Hepatocyte (in vitro differentiated cells): ENCODE data around the gene GALNT18. TPM values are rescaled to one million over a fixed set of nuclear protein-coding genes. Genes with fewer than 3 reads are reported as not detected.

ENCODE experiments used
- DNase-seq: peaks from one replicate; pipeline ENCODE4 v3.0.0-alpha.2; 2016; ENCODE audit warnings: low spot score
- H2AFZ ChIP-seq: fragments of 200-600 bp; sonication (generic); 2 replicates; pipeline ENCODE4 v1.6.0; 2016; ENCODE audit warnings: antibody characterized with exemption, mild to moderate bottlenecking
- H3K27ac ChIP-seq: fragments of 200-600 bp; sonication (generic); 2 replicates; pipeline ENCODE4 v1.5.1; 2016; ENCODE audit warnings: mild to moderate bottlenecking
- H3K27me3 ChIP-seq: fragments of 200-600 bp; sonication (generic); 2 replicates; pipeline ENCODE4 v1.6.1; 2016
- H3K36me3 ChIP-seq: fragments of 200-600 bp; sonication (generic); replicated peaks from 2 replicates; pipeline ENCODE4 v1.5.1; 2016; ENCODE audit warnings: low read depth; ENCODE audit not compliant: insufficient read depth
- H3K4me1 ChIP-seq: fragments of 200-600 bp; sonication (generic); 2 replicates; pipeline ENCODE4 v1.5.1; 2016; ENCODE audit warnings: mild to moderate bottlenecking, moderate library complexity; ENCODE audit not compliant: insufficient read depth
- H3K4me2 ChIP-seq: fragments of 200-600 bp; sonication (generic); 2 replicates; pipeline ENCODE4 v1.6.0; 2016
- H3K4me3 ChIP-seq: fragments of 200-600 bp; sonication (generic); 2 replicates; pipeline ENCODE4 v1.5.1; 2016; ENCODE audit warnings: mild to moderate bottlenecking
- H3K79me2 ChIP-seq: fragments of 200-600 bp; sonication (generic); 2 replicates; pipeline ENCODE4 v1.6.0; 2017; ENCODE audit warnings: mild to moderate bottlenecking
- H3K9me2 ChIP-seq: fragments of 200-600 bp; sonication (generic); replicated peaks from 2 replicates; pipeline ENCODE4 v1.6.0; 2017; ENCODE audit warnings: mild to moderate bottlenecking; ENCODE audit not compliant: insufficient read depth
- H3K9me3 ChIP-seq: fragments of 200-600 bp; sonication (generic); 2 replicates; pipeline ENCODE4 v1.5.1; 2016; ENCODE audit warnings: low read depth, mild to moderate bottlenecking
- H4K20me1 ChIP-seq: fragments of 200-600 bp; sonication (generic); 2 replicates; pipeline ENCODE4 v1.6.0; 2016; ENCODE audit warnings: mild to moderate bottlenecking; ENCODE audit not compliant: insufficient read depth, poor library complexity, severe bottlenecking
- CTCF ChIP-seq: fragments of 200-600 bp; sonication (generic); IDR thresholded peaks from 2 replicates; pipeline ENCODE4 v1.5.1; 2016; ENCODE audit warnings: antibody characterized with exemption, mild to moderate bottlenecking; ENCODE audit not compliant: poor library complexity
- EZH2 ChIP-seq: fragments of 200-600 bp; sonication (generic); IDR thresholded peaks from 2 replicates; pipeline ENCODE4 v1.6.1; 2016; ENCODE audit warnings: antibody characterized with exemption, mild to moderate bottlenecking, borderline replicate concordance
- EZH2phosphoT487 ChIP-seq: fragments of 200-600 bp; sonication (generic); IDR thresholded peaks from one replicate; pipeline ENCODE4 v1.6.1; 2018; ENCODE audit warnings: antibody characterized with exemption, mild to moderate bottlenecking, low read depth, moderate library complexity; ENCODE audit not compliant: unreplicated experiment, severe bottlenecking
- WGBS: methylation state at CpG from one replicate; pipeline ENCODE4 v1.1.6; 2016; ENCODE audit warnings: low lambda C conversion rate; ENCODE audit errors: missing lambda C conversion rate; 5-methylcytosine and 5-hydroxymethylcytosine counted together
- polyA plus RNA-seq: library from polyadenylated mRNA; unstranded; fragments of >200 nt; fragmentation: Nextera tagmentation; extraction: Ambion mirVana; gene quantifications from 2 replicates; pipeline ENCODE4 v1.2.1, GENCODE V29; 2016
- total RNA-seq: library from RNA; depleted of rRNA; stranded (reverse); fragments of >200 nt; gene quantifications from 2 replicates; pipeline ENCODE4 v1.2.3, GENCODE V29; 2014

Gene GALNT18
- total and polyA plus RNA-seq, 2 experiments from 2014 or later: 11.6 to 22.4 TPM

DNA sequence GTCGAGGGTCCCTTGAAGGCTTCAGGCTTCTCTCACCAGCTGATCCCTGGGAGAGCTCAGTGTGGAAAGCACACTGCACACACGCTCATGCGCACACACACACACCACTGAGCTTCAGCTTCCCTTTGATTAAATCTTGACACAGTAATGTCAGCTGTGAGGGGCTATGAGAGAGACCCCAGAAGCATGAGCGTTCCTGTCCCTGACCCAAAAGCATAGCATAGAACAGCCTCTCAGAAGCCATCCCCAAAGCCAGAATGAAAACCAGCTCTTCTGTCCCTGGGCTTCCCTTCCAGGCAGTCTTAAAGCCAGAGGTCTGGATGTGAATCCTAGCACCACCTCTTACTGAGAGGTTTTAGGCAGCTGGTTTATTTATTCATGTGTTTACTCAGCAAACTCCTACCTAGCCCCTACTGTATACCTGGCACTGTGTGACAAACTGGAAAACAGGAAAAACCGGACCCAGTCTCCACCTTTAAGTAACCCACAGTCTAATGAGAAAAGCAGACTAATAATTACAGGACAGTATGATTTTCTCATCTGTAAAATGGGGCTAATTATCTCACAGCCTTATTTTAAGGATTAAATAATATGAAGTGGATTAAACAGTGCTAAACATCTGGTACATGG, 15.9 kb downstream of the GALNT18 start:
- H4K20me1 ChIP-seq: no peaks in the 10 kb centered on the region
- H3K4me1 ChIP-seq: no peaks in the 10 kb centered on the region
- H3K36me3 ChIP-seq: no peaks in the 10 kb centered on the region
- no peaks in the 10 kb centered on the region for H3K79me2 ChIP-seq
- no peak overlapping the region for H3K4me2 ChIP-seq
- 90% methylated on average over 5 of the region's 5 CpGs for WGBS
- TF ChIP-seq EZH2phosphoT487: no peak
- TF ChIP-seq CTCF: no peak
- no peak for TF ChIP-seq EZH2
- no peaks in the 10 kb centered on the region for H3K9me2 ChIP-seq
- H3K27me3 ChIP-seq: no peaks in the 10 kb centered on the region
- H3K4me3 ChIP-seq: no peak overlapping the region
- no peaks in the 10 kb centered on the region for H3K9me3 ChIP-seq
- H2AFZ ChIP-seq: no peak overlapping the region
- H3K27ac ChIP-seq: no peak overlapping the region
- no peak for DNase-seq

DNA sequence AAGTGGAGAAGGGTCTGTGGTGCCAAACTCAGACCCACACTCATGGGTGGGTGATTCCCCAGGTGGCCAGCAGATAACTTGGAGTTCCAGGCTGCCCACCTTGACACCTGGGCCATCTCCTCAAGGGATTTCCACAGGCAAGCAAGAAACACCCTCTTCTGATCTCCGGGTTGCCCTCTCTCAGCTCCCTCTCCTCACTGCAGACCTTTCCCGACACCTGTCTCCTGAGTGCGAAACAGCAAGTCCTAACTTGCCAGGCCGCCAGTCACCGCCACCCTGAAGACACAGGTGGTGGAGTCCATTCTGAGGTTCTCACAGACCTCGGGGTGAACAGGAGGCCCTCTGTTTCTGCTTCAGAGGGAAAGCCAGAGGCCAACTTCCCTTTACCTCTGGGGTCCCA, 16.6 kb downstream of the GALNT18 start:
- H3K4me1 ChIP-seq: no peaks in the 10 kb centered on the region
- WGBS: 87% methylated on average over 6 of the region's 6 CpGs
- no peak overlapping the region for H3K4me2 ChIP-seq
- H3K27ac ChIP-seq: no peak overlapping the region
- H3K9me3 ChIP-seq: no peaks in the 10 kb centered on the region
- DNase-seq: no peak
- no peak overlapping the region for H2AFZ ChIP-seq
- H3K79me2 ChIP-seq: no peaks in the 10 kb centered on the region
- TF ChIP-seq EZH2: no peak
- no peak for TF ChIP-seq CTCF
- TF ChIP-seq EZH2phosphoT487: no peak
- H3K36me3 ChIP-seq: no peaks in the 10 kb centered on the region
- H4K20me1 ChIP-seq: no peaks in the 10 kb centered on the region
- H3K27me3 ChIP-seq: no peaks in the 10 kb centered on the region
- no peak overlapping the region for H3K4me3 ChIP-seq
- no peaks in the 10 kb centered on the region for H3K9me2 ChIP-seq

DNA sequence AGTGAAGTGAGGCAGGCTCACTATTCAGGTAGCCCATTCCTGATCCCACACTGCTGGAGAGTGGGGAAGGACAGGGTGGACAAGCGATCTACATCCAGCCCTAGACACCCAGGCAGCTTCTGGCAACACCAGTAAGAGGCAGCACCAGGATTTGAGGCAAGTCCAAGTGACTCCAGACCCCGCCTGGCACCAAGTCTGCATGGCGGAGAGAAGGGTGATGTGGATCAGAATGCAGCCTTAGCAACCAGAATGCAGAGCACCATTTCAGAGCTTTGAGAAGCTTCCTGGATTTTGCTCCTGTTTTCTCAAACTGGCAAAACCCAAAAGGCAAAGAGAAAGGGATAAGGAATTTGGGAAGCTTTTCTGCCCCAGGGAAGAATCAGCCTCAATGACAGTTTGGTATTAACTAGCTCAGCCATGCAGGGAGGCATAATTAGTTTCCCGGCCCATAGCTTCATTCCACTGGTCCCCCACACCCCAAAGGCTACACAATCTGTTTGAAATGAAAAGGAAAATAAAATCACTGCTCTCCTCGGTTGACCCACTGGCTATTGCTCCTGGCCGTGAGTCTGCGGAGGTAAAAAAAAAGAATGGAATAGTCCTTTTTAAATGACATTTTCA, 17.3 kb downstream of the GALNT18 start:
- H3K79me2 ChIP-seq: no peaks in the 10 kb centered on the region

More for the DNA sequence above, 17.3 kb downstream of the GALNT18 start:
- WGBS: 85% methylated on average over 7 of the region's 7 CpGs
- H3K9me3 ChIP-seq: no peaks in the 10 kb centered on the region
- TF ChIP-seq CTCF: no peak
- TF ChIP-seq EZH2phosphoT487: no peak
- no peak for TF ChIP-seq EZH2
- H3K4me1 ChIP-seq: no peaks in the 10 kb centered on the region
- no peak overlapping the region for H2AFZ ChIP-seq
- H3K4me2 ChIP-seq: no peak overlapping the region
- H4K20me1 ChIP-seq: no peaks in the 10 kb centered on the region
- no peak for DNase-seq
- no peaks in the 10 kb centered on the region for H3K27me3 ChIP-seq
- H3K9me2 ChIP-seq: no peaks in the 10 kb centered on the region
- H3K27ac ChIP-seq: no peak overlapping the region
- H3K36me3 ChIP-seq: no peaks in the 10 kb centered on the region
- no peak overlapping the region for H3K4me3 ChIP-seq
